SK-N-SH treated with all-trans-retinoic acid at 6 μM for 48 hours (cell line): ENCODE results near the gene ACOT13.

Experiments
- ARNTL ChIP-seq: fragments of 450-650 bp; formaldehyde crosslinking; IDR thresholded peaks from 2 replicates; pipeline ENCODE4 v1.5.0; 2020; ENCODE audit warnings: low read depth, mild to moderate bottlenecking, moderate library complexity, borderline replicate concordance
- GLIS3 ChIP-seq: fragments of 250-450 bp; sonication (Bioruptor Pico); IDR thresholded peaks from 2 replicates; pipeline ENCODE4 v1.5.0; 2020; ENCODE audit warnings: mild to moderate bottlenecking, moderate library complexity
- OSR1 ChIP-seq: fragments of 250-450 bp; sonication (Bioruptor Pico); IDR thresholded peaks from 2 replicates; pipeline ENCODE4 v1.8.0; 2022; ENCODE audit warnings: moderate library complexity, mild to moderate bottlenecking, inconsistent platforms
- ZFP3 ChIP-seq: fragments of 250-450 bp; sonication (Bioruptor Pico); IDR thresholded peaks from 2 replicates; pipeline ENCODE4 v1.5.0; 2020; ENCODE audit warnings: mild to moderate bottlenecking, moderate library complexity

- TF ChIP-seq ZFP3 (CRISPR knock-in tag) = no peak
- no peak for TF ChIP-seq OSR1 (CRISPR knock-in tag)
- TF ChIP-seq ARNTL (CRISPR knock-in tag) = no peak
- no peak for TF ChIP-seq GLIS3 (CRISPR knock-in tag)
Measured at GRCh38 chr6:24743944-24744335, 77.1 kb downstream of the ACOT13 start.
